Activated CD4-positive, CD25-positive, alpha-beta regulatory T cell treated with anti-CD3 and anti-CD28 coated beads, Interleukin-2, amount 50 U/mL, for 72 hours (primary cell): ENCODE results near the gene DZANK1.
A peak's percentile ranks its signal among the peaks of the same experiment; 100 is the strongest.
"Not testable (repeated sequence)": the region's sequence is repeated elsewhere in the genome, so short reads cannot be mapped to it uniquely, and the experiment has no call there.

Experiments used
- DNase-seq: peaks from one replicate; pipeline ENCODE4 v3.0.0; 2021

DZANK1 gene

DNA sequence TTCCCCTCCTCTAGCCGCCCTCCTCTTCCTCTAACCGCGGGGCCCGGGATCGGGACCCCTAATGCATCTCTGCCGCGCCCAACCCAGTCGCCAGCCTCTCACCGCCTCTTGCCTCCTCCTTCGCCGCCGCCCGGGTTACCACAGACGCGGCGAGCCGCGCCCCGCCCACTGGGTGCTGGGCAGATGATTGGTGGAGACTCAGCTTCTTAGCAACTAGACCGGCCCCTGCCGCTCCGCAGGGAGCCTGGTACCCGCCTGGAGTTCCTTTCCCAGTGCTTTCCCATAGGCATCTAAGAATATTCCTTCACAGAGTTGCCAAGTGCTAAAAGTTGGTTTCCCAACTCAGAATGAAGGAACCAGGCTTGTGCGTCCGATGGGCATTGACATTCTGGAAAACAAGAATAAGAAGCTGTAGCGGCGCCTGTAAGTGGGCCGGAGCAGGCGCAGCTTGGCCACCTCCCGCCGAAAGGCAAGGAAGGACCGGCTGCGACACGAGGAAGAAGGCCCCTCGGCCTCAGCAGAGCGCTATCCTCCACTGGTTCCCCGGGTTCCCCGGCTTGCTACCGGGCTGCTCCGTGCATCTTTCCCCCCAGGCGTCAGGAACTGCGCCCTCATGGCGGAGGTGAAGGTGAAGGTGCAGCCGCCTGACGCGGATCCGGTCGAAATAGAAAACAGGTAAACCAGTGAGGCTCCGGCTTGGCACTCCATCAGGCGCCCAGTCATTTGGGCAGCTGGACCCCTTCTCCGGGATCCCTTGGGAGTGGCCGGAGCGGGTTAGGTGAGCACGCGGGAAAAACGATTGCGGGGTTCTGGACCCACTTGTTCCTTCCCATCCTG is at the start of gene DZANK1, which contains the start of gene POLR3F:
DZANK1 (minus strand) TSS at position 137 of the 837 bp plus-strand sequence. CDS start 1,672 bp downstream, outside the sequence.
POLR3F (plus strand) TSS at position 497 of the 837 bp plus-strand sequence; CDS start at position 614, 117 bp downstream.
- peak; percentile 91 for DNase-seq

GRCh38 chr20:18515973-18516372 is 49.1 kb upstream of the DZANK1 start:
- no peak for DNase-seq

- DNase-seq, result no peak
These were observed 47.3 kb upstream of the DZANK1 start for GRCh38 chr20:18514127-18514526.

- DNase-seq, result no peak
These were observed 46.4 kb upstream of the DZANK1 start for GRCh38 chr20:18513208-18513607.

GRCh38 chr20:18511571-18511970 is 44.7 kb upstream of the DZANK1 start:
- no peak for DNase-seq

DNA sequence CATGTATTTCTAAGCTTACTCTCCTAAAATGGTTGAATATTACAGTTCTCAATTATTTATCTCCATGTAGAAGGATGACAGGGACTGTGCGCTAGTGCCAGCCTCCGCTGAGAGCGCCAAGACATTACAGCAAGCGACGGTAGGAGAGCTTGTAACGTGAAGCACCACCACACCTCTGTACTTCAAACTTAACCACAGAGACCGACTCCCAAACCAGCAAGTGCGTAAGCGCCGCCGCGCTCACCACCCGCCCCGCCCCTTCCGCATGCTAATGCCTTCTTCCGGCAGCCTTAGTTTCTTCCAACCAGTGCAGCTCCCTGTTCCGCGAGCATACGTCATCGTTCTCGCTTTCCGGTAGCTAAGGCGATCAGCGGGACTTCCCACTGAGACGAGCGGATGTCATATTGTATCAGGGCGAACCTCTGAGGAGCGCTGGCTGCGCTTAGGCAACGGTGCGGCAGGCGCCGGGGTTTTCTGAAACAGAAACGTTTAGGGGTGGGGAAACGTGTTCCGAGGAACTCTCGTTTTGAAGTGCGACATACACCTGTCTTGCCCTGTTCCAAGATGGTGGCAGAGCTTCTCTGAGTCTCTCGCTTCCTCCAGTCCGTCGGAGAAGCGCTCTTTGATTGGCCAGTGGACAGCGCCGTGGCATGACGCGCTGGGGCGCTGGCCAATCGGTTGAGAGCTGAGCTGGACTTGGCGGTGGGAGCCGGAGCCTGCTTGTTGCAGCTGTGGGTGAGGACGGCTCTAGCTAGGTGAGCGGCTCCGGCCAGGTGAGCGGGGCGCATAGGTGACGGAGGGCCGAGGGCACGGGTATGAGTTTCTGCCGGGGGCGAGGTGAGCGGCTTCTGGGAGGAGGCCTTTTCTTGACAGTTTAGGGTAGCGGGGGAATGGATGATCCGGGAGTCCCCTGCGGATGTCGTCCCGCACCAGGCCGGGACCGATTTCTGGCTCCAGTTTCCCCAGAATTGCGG is 40.7 kb upstream of the DZANK1 start, which contains the start of gene SEC23B:
SEC23B (plus strand) TSS at position 723 of the 974 bp plus-strand sequence. CDS start 2,896 bp downstream, outside the sequence.
- DNase-seq, result peak; percentile 95

DNA sequence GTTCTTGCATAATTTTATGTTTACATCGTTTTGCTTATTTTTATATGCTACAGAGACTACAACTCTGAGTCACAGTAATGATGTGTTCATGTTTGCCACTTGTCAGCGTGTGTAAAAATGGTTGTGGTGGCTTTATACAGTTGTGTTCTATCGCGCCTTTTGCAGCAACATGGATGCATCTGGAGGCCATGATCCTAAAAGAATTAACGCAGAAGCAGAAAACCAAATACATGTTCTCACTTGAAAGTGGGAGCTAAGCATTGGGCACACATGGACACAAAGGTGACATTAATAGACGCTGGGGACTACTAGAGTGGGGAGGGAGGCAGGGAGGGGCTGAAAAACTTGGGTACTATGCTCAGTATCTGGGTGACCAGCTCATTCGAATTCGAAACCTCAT is 39.9 kb upstream of the DZANK1 start:
- no peak for DNase-seq

DNA sequence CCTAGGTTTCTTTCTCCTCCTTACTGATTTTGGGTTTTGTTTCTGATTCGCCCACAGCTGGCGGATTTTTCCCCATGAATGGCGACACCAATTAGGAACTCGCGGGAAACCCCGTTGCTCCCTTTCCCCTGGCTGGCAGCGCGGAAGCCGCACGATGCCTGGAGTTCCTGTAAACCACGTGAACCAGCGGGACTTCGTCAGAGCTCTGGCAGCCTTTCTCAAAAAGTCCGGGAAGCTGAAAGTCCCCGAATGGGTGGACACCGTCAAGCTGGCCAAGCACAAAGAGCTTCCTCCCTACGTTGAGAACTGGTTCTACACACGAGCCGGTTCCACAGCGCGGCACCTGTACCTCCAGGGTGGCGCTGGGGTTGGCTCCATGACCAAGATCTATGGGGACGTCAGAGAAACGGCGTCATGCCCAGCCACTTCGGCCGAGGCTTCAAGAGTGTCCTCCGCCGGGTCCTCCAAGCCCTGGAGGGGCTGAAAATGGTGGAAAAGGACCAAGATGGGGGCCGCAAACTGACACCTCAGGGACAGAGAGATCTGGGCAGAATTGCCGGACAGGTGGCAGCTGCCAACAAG is 37.7 kb upstream of the DZANK1 start:
- no peak for DNase-seq

GRCh38 chr20:18501672-18502071 is 34.8 kb upstream of the DZANK1 start:
- DNase-seq, result not testable (repeated sequence)

- DNase-seq, result no peak
These were observed 30.8 kb upstream of the DZANK1 start for GRCh38 chr20:18497603-18498002.

DNA sequence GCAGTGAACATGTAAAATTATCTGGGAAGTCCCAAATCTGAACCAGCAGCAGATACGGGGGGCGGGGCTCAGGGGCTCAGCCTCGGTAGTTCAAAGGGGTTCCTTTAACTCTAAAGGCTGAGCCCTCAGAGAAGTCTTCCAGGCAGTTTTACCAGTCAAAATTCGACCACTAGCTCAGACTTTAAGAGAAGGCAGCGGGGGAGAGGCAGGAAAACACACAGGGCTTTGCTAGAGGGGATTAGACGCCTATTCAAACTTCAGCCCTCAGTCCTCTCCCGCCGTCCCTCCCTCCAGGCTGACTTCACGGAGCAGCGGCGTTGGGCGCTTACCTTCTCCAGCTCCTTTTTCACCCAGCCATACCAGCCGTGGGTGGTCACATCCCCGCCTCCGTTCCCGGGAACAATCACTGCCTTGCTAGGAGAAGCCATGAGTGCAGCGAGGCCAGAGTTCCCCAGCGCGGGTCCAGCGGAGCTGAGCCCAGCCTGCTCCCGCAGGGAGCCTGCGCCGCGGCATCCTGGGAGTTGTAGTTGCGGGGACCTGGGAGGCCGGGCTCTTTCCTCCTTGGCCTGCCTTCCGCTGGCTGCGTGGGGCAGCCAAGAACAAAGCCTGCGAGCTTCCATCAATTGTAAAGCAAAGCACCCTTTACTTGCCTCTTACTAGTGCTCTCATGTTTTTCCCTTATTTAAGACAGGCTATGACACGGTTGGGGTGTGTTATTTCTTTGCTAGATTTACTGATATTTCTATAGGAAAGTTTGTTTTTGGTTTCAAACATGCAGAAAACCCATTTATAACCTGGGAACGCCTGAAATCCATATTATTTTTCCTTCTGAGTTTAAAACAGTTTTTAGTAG is 30.1 kb upstream of the DZANK1 start, which contains the start of gene RBBP9:
RBBP9 (minus strand) TSS at position 486 of the 853 bp plus-strand sequence; CDS start at position 428, 58 bp downstream.
- peak; percentile 76 for DNase-seq

- no peak for DNase-seq
These were observed 29.2 kb upstream of the DZANK1 start for GRCh38 chr20:18496042-18496441.

DNA sequence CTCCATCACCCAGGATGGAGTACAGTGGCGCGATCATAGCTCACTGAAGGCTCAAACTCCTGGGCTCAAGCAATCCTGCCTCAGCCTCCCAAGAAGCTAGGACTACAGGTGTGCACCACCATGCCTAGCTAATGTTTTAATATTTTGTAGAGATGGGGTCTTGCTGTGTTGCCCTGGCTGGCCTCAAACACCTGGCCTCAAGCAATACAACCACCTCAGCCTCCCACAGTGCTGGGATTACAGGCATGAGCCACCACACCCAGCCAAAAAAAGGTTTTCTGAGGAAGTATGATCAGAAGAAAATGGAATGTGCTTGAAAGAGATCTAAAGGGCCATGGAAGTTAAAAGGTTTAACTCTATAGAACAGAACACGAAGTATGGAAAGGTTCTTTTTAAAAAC is 21.5 kb upstream of the DZANK1 start:
- no peak for DNase-seq

- DNase-seq, result no peak
These were observed 14.8 kb upstream of the DZANK1 start for GRCh38 chr20:18481596-18481995.

- no peak for DNase-seq
These were observed 11.0 kb upstream of the DZANK1 start for GRCh38 chr20:18477821-18478220.

- no peak for DNase-seq
These were observed 10.4 kb upstream of the DZANK1 start for GRCh38 chr20:18477218-18477617.

DNA sequence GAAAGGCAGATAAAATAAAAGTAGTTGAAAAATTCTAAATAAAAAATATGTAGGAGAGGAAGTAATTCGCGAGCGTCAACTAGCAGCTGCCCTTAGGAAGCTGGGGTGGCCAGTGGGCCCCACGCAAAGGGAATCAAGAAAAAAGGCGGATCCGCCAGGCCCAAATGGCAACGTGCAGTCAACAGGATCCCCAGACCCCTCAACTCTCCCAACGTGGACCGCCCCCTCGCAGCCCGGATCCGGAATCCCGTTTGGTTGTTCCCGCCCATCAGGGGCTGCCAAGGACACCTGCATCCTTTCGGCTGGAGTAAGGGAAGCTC is 296 bp downstream of the DZANK1 start:
- DNase-seq, result no peak

GRCh38 chr20:18465536-18466200 is 1.2 kb downstream of the DZANK1 start:
- no peak for DNase-seq

GRCh38 chr20:18456600-18456999 is 10.2 kb downstream of the DZANK1 start:
- no peak for DNase-seq

DNA sequence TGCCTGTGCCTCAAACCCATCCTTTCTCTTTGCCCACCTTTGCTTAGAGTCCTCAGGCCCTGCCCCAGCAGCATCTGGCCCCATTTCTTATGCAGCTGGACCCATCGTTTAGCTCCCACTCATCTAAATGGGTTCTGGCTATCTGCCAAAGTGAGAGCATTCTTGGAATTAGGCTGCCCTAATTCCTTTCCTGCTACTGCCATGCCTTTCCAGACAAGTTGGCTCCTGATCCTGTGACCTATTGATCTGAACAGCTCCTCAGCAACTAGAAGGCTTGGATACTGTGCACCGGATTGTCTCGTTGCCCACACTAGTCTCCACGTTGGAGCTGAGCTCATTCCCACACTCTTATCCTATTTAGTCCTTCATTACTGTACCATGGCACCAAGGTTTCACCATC is 22.9 kb downstream of the DZANK1 start:
- DNase-seq, result no peak

DNA sequence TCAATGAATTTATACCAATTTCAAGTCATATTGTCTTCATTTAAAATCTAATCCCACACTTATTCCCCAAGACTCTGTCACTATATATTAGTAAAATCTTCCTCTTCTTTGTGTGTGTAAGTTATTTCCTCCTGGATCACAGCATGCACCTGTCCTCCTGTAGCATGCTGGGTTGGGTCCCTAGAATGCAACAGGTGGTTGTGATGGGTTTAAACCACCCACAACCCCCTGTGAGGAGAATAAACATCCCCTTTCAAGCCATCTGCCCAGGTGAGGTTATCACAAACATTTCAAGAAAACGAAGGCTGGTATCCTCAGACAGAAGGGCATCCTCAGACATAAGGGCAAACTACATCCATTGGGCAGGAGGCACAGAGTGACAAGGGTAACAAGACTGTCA is 26.4 kb downstream of the DZANK1 start:
- no peak for DNase-seq
